ENCODE results near the gene BCAS4. TPM values are rescaled to one million over a fixed set of nuclear protein-coding genes. Genes with fewer than 3 reads are reported as not detected.

The BCAS4 gene
- total RNA-seq, 1 experiment from 2014 or later: 4.4 TPM

DNA sequence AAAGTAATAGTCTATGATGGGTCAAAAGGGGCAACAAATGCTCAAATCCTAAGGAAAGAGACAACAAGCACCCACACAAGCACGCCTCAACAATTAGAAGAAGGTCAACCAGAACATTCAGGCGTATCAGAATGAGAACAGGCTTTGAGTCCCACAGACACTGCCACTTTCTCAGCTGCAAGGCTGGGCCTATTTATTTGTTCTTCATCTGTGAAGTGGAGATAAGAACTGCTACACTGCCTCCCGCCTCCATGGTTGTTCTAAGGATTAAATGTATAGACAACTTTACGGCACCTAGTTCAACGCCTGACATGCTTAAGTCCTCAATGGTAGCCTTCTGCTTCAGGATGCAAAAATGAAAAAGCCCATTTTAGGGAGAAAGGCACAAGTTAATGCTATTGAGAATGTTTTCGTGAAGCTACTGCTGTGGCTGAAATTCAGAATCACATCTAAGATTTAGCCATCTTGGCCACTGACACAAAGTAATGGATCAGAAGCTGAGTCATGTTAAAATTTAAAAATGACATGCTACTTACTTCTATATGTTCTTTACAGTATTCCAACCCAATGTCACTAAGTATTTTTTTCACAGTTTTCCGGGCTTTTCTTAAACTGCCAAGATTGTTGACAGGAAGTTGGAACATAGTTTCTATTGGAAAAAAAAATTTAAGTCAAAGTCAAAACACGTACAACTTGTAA lies 108.6 kb downstream of the BCAS4 start:
- DNase-seq (ENCODE audit: low read depth, low spot score): no peak
- in situ Hi-C loops (cut with HindIII; ENCODE audit: low pct_unique_long_range_greater_than_20kb, low sequenced_read_pairs): loop anchor here (25.0 kb wide), 1 partner anchor 91 kb away; no protein-coding TSS in a partner anchor

DNA sequence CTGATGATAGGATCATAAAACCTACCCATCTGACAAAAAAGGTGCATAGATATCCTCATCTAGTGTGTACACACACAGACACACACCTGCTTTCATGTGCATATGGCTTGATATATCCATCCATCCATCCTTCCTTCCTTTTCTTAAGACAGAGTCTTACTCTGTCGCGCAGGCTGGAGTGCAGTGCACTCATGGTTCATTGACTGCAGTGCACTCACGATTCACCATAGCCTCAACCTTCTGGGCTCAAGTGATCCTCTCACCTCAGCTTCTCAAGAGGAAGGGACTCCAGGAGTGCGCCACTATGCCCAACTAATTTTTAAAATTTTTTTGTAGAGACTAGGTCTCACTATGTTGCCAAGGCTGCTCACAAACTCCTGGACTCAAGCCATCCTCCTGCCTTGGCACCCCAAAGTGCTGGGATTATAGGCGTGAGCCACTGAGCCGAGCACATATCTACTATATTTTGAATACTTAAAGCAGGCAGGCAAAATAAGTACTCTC lies 109.3 kb downstream of the BCAS4 start:
- no peak for DNase-seq (ENCODE audit: low read depth, low spot score)
- in situ Hi-C loops (cut with HindIII; ENCODE audit: low pct_unique_long_range_greater_than_20kb, low sequenced_read_pairs): loop anchor here (25.0 kb wide), 1 partner anchor 92 kb away; no protein-coding TSS in a partner anchor

DNA sequence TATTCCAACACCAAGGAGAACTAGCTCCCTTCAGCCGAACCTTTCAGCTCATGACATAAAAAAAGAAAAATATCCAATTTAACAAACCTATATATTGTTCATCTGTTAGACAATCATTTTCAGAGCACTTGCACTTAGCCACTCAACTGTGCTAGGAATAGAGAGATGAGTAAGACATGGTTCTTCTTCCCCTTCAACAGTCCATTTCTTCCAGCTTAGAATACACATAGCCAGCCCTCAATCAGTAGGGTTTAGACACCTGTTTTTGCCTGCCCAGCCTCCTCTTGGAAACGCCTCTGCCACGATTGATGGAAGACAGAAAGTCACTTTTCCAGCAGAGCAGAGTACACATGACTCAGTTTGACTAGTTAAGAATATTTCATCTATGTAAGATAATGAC lies 114.6 kb downstream of the BCAS4 start:
- in situ Hi-C loops (cut with HindIII; ENCODE audit: low pct_unique_long_range_greater_than_20kb, low sequenced_read_pairs): loop anchor here (25.0 kb wide), 1 partner anchor 97 kb away; no protein-coding TSS in a partner anchor
- DNase-seq (ENCODE audit: low read depth, low spot score): no peak

DNA sequence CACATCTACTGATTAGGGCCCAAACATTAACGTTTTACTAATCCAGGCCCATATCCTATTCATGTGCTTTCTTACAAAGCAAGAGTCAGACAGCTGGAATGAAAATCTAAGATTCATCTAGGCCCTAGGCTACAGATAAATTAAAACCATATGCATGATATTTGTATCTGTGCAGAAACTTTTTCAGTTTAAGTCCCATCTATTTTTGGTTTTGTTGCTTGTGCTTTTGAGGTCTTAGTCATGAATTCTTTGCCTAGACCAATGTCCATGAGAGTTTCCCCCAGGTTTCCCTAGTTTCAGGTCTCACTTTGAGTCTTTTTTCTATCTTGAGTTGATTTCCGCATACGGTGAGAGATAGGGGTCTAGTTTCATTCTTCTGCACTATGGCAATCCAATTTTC lies 116.2 kb downstream of the BCAS4 start:
- no peak for DNase-seq (ENCODE audit: low read depth, low spot score)

DNA sequence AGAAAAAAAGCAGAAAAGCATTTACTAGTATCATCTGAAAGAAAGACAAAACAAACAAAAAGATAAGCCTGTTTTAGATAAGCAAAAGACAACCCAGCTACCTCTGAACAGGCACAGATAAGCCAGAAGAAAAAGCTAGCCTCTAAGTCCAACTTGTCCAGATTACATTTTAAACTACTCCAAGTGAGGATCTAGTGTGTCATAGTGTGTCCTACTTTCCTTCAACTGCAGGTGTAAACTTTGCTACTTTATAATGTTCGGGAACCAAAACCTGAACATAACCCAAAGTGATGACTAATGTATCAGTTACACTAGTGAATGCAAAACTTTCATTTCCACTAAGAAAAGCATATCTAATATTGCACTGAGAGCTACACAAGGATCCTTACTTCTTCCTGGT lies 116.9 kb downstream of the BCAS4 start:
- no peak for DNase-seq (ENCODE audit: low read depth, low spot score)
- in situ Hi-C loops (cut with HindIII; ENCODE audit: low pct_unique_long_range_greater_than_20kb, low sequenced_read_pairs): loop anchor here (25.0 kb wide), 1 partner anchor 99 kb away; no protein-coding TSS in a partner anchor

More for the DNA sequence above, 116.2 kb downstream of the BCAS4 start:
- in situ Hi-C loops (cut with HindIII; ENCODE audit: low pct_unique_long_range_greater_than_20kb, low sequenced_read_pairs): loop anchor here (25.0 kb wide), 1 partner anchor 99 kb away; no protein-coding TSS in a partner anchor

DNA sequence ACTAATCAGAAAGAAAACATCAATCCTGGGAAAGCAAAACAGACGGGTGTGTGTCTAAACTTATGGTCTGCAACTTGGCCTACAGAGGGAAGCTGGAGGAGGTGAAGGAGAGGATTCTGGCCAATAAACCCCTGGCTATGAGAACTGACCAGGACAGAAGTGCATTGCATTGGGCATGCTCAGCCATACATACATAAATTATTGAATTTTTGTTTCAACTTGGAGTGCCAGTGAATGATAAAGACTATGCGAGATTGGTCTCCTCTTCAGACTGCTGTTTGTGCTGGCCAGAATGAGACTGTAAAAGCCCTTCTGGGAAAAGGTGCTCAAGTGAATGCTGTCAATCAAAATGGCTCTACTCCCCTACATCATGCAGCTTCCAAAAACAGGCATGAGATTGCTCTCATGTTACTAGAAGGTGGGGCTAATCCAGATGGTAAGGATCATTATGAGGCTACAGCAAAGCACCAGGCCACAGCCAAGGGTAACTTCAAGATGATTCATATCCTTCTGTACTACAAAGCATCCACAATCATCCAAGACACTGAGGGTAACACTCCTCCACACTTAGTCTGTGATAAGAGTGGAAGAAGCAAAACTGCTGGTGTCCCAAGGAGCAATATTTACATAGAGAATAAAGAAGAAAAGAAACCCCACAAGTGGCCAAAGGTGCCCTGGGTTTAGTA lies 119.0 kb downstream of the BCAS4 start:
- in situ Hi-C loops (cut with HindIII; ENCODE audit: low pct_unique_long_range_greater_than_20kb, low sequenced_read_pairs): loop anchor here (25.0 kb wide), 1 partner anchor 102 kb away; no protein-coding TSS in a partner anchor
- DNase-seq (ENCODE audit: low read depth, low spot score): no peak

DNA sequence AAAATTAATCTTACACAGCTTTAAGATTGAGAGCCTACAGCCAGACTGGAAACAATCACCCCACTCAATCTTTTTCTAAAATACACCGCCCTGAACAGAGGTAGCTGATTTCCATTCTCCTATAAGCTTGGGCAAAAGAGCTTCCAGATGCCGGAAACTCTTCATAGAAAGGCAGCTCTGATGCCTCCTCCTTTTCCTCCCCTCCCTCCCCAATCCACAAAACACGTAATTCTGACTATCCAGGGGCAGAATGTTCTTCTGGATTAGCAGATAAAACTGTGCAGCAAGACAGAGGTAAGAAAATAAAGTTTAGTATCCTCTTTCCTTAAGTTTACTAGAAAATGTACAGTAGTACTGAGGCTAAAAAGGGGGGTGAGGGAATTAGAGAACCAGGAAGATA lies 120.6 kb downstream of the BCAS4 start:
- no peak for DNase-seq (ENCODE audit: low read depth, low spot score)
- in situ Hi-C loops (cut with HindIII; ENCODE audit: low pct_unique_long_range_greater_than_20kb, low sequenced_read_pairs): loop anchor here (25.0 kb wide), 1 partner anchor 103 kb away; no protein-coding TSS in a partner anchor

DNA sequence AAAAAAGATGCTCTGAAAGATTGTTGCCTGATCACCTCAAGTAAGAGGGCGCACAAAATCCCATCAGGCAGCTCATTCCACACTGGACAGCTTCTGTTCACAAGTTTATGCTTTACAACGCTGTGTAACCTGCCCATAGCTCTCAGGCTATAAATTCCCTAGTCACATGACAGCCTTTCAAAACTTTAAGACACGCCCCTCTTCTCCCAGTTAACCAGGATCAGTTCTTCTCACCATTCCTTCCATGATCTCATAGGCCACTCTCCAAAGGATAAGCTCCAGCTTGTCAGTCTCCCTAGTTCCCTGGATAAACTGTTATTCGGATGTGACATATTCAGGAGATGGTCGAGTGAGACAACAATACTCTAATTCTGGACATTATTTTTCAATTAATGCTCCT lies 121.4 kb downstream of the BCAS4 start:
- DNase-seq (ENCODE audit: low read depth, low spot score): peak; percentile 67
- in situ Hi-C loops (cut with HindIII; ENCODE audit: low pct_unique_long_range_greater_than_20kb, low sequenced_read_pairs): loop anchor here (25.0 kb wide), 1 partner anchor 104 kb away; no protein-coding TSS in a partner anchor

DNA sequence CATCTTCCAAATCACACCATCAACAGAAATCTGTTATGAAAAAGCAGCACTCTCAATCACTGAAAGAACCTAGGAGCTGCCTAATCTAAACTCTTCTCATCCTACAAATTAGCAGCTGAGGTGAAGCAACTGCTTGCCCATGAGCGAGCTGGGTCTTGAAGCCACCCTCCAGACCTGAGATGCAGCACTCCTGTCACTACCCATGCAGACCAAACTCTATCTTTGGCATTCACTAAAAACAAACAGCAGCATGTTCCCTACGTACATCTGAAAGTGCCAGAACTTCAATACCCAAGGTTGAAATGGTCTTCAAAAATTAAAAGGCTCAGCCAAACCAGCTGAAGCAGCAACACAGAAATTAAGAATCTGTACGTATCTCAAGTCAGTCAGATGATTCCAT lies 122.1 kb downstream of the BCAS4 start:
- in situ Hi-C loops (cut with HindIII; ENCODE audit: low pct_unique_long_range_greater_than_20kb, low sequenced_read_pairs): loop anchor here (25.0 kb wide), 1 partner anchor 105 kb away; no protein-coding TSS in a partner anchor
- DNase-seq (ENCODE audit: low read depth, low spot score): no peak

DNA sequence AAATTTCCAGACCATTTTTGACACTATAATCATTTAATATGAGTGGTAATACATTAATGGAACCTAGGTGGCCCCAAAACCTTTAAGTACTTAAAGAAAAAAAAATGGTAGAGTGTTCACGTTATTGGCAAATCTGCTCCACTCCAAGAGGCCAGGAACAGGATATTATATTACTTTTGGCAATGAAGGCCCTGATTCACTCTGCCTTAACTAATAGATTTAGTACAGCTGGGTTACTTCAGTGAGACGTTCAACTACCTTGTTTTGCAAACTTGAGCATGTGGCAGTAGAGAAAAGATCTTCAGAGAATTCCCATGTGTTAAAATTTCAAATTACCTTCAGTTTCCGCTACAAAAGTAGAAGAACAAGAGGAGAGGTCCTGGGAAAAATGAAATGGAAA lies 123.5 kb downstream of the BCAS4 start:
- DNase-seq (ENCODE audit: low read depth, low spot score): no peak

DNA sequence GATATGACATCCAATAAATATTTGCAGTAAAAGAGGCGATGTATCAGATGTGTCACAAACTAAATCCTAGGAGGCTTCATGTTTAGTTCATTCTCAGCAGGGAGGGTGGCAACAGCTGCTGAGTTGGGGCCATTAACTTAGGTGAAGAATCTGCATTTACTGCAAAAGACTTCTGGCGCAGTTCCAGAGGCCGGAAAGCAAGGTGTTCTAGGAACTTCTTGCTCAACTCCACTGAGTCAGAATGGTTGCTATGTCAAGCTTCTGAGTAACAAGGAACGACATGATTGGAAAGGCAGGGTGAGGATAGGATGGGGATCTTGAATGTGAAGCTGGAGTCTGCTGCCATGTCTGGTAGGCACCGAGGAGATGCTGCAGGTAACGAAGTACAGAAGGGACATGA lies 124.7 kb downstream of the BCAS4 start:
- in situ Hi-C loops (cut with HindIII; ENCODE audit: low pct_unique_long_range_greater_than_20kb, low sequenced_read_pairs): loop anchor here (25.0 kb wide), 1 partner anchor 107 kb away; no protein-coding TSS in a partner anchor
- DNase-seq (ENCODE audit: low read depth, low spot score): no peak

More for the DNA sequence above, 123.5 kb downstream of the BCAS4 start:
- in situ Hi-C loops (cut with HindIII; ENCODE audit: low pct_unique_long_range_greater_than_20kb, low sequenced_read_pairs): loop anchor here (25.0 kb wide), 1 partner anchor 106 kb away; no protein-coding TSS in a partner anchor

DNA sequence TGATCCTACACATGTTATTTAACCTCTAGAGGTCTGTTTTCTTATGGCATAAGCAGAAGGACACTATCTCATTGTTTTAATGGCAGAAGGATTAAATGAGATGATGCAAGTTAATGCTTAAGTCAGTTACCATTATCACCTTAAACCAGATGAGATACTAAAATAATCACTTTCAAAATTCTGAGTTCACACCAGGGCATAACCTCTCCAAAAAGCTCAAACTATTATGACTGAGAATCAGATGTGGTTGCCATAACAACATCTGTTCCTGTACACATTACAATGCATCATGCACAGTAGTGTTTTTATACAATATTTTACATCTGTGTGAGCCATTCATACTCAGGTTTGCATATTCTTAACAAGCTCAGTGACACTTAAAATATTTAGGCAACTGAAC lies 126.1 kb downstream of the BCAS4 start:
- no peak for DNase-seq (ENCODE audit: low read depth, low spot score)
- in situ Hi-C loops (cut with HindIII; ENCODE audit: low pct_unique_long_range_greater_than_20kb, low sequenced_read_pairs): loop anchor here (25.0 kb wide), 1 partner anchor 109 kb away; no protein-coding TSS in a partner anchor

DNA sequence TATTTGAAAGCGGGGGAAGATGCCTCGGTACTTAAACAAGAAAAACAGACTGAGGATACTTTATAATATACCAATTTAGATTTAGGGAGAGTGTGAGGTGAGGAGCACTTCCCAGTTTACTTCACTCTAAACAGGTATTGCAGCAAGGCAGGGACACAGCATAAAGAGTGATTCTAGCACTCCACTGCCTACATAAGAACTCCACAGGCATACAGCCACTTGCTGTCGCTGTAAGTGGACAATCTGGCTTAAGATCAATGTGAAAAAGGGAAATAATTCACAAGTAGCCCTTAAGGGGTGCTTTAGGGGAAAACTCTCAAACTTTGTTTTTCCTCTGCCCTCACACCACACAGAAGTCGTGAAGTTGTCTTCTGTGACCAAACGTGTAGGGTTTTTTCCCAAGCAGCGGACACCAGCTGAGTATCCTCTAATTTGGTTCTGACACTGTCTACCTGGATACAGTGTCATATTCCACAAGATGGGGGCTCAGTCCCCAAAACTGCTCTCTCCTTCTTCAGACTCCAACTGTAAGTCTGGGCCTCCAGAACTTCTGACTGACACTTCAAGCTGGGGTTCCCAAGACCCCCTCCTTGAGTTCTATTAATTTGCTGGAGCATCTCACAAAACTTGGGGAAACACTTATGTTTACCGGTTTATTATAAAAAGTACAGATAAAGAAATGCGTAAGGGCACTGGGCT lies 127.1 kb downstream of the BCAS4 start:
- in situ Hi-C loops (cut with HindIII; ENCODE audit: low pct_unique_long_range_greater_than_20kb, low sequenced_read_pairs): loop anchor here (25.0 kb wide), 1 partner anchor 110 kb away; no protein-coding TSS in a partner anchor
- DNase-seq (ENCODE audit: low read depth, low spot score): no peak

DNA sequence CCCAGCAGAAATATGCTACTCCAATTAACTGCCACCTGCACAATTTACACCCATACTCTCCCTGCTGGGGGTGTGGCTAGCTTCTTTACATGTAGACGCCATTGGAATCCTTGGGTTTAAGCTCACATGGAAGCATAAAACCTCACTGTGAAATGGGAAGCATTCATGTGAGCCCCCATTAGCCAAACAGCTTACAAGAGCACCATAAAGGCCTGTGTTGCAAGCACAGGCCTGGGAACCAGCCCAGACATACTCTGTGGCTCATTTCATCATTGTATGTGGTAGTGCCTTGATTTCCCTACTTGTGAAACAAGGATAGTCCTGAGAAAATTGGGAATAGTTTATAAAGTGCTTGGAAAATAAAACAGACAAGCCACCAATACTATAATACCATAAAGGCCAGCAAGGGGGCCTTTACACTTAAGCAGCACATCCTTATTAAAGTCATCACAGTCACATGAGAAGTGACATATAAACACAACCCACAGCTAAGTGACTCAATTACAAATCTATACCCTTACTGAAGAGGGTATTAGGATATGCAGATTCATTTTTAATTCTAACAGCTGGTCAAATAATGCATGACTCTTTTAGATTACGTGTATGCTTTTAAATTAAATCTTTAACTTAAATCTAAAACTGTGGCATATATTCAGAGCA lies 129.5 kb downstream of the BCAS4 start:
- in situ Hi-C loops (cut with HindIII; ENCODE audit: low pct_unique_long_range_greater_than_20kb, low sequenced_read_pairs): loop anchor here (25.0 kb wide), 1 partner anchor 112 kb away; no protein-coding TSS in a partner anchor

DNA sequence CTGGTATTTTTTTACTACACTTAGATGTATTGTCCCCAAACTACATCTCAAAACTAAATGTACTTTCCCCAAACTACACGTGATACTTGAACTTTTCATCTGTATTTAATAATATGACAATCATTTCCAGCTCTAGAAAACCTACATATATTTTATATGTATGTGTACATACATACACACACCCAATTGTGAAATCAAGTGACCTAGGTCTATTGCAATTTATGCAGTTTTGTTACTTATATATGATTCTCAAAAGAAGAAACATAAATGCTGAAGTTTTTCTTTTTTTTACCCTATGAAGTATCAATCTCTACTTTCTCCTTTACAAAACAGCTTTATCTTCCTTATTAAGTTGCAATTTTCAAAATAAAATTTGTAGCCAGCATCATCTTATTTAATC lies 131.7 kb downstream of the BCAS4 start:
- in situ Hi-C loops (cut with HindIII; ENCODE audit: low pct_unique_long_range_greater_than_20kb, low sequenced_read_pairs): no loop called here
- DNase-seq (ENCODE audit: low read depth, low spot score): no peak

More for the DNA sequence above, 129.5 kb downstream of the BCAS4 start:
- DNase-seq (ENCODE audit: low read depth, low spot score): no peak
